ENCODE measurements around the gene PRRX2.

- TF ChIP-seq CTCF (IDR thresholded peaks at IDR 0.05; ENCODE audit: low read length) (no peak), EZH2 (IDR thresholded peaks at IDR 0.05; ENCODE audit: borderline replicate concordance, low read length) (no peak)
Observed at GRCh38 chr9:129752900-129753729, 87.7 kb downstream of the PRRX2 start, which contains the start of gene PTGES.

All from OCI-LY1 (cell line).